Activated CD8-positive, alpha-beta memory T cell treated with anti-CD3 and anti-CD28 coated beads for 4 hours (primary cell): ENCODE measurements around the gene SLC16A12.

Experiments
- DNase-seq, 2 donors: peaks; one replicate each; pipeline ENCODE4 v3.0.0-alpha.2; 2020; ENCODE audit warnings: low read depth in 2 of 2

Gene SLC16A12, protein sequence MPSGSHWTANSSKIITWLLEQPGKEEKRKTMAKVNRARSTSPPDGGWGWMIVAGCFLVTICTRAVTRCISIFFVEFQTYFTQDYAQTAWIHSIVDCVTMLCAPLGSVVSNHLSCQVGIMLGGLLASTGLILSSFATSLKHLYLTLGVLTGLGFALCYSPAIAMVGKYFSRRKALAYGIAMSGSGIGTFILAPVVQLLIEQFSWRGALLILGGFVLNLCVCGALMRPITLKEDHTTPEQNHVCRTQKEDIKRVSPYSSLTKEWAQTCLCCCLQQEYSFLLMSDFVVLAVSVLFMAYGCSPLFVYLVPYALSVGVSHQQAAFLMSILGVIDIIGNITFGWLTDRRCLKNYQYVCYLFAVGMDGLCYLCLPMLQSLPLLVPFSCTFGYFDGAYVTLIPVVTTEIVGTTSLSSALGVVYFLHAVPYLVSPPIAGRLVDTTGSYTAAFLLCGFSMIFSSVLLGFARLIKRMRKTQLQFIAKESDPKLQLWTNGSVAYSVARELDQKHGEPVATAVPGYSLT

DNA sequence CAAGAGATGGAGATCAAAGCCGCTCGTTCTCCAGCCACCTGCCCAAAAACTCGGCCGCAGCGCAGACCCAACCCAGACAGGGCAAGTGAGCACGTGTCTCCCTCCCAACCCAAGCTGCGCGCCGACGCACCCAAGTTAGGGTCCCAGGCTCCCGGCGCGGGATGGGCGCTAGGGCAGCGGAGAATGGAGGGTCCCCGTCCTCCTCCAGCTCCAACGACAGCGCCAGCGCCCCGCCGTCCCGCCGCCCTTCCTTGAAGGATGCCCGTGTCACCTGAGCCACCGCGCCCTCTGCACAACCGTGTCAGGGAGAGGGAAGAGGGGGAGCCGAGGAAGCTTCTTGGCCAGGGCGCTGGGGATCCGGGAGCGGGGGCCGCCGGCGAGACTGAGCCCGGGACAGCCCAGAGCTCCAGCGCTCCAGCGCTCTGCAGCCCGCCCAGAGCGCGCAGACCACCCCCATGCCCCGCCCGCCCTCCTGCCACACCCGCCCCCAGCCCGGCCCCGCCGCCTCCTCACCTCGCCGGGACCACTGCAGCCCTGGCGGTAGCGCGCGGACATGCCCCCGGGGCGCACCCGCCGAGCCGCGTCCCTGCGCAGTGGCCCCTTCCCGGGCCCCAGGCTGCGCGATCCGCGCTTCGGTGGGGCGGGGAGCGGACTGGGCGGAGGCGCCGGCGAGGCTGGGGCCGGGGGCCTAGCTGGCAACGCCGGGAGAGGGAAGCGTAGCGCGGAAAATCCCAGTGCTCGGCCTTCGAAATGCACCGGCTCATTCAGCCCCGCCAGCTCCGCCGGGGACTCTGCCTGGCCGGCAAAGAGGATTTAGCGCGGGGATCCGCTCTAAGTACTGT lies at the start of gene SLC16A12:
TSS of gene SLC16A12 (minus strand) at position 424 of the 842 bp plus-strand sequence. CDS start 73,016 bp downstream, outside the sequence.
- DNase-seq = no peak

DNA sequence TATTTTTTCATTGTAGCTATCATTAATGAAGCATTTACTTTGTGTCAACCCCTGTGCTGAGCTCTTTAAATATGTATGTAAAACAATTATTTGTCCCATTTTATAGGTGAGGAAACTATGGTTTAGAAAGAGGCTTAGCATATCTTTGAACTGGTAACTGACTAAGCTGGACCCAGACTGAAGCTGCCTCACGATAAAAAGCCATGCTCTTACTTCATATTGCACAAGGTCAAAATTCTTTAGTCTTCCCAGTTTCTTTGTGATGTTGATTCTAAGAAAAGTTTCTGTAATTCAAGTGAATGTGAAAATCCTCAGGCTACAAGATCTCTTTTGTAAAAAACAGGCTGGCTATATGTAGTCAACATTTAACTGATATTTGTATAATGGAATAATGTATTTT lies 46.6 kb upstream of the SLC16A12 start:
- DNase-seq = no peak

DNA sequence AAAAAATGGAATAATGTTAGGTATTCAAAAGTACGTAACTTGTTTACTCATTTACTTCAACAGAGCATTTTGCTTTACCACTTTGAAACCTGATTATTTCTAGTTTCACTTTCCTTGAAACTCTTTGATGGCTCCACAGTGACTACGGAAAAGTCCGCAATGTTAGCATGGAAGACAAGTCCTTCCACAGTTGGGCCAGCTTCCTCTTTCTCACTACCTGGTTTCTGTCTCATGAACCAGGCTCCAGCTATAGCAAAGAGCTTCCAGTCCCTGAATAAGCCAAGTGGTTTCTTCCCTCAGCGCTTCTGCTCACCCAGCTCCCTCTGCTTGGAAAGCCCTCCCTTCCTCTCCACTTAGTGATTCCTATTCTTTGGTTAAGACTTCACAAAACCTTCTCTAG lies 44.8 kb upstream of the SLC16A12 start:
- DNase-seq = no peak

DNA sequence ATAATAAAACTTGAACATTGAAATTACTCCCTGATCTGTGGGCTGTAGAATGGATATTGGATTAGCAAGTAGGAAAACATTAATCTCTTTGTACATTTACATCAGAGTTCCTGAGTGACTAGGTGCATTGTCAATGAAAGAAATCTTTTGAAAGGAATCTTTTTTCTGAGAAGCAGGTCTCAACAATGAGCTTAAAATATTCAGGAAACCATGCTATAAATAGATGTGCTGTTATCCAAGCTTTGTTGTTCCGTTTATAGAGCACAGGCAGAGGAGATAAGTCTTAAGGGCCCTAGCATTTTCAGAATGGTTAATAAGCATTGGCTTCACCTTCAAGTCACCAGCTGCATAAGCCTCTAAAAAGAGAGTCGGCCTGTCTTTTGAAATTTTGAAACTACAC lies 41.3 kb upstream of the SLC16A12 start:
- no peak for DNase-seq

DNA sequence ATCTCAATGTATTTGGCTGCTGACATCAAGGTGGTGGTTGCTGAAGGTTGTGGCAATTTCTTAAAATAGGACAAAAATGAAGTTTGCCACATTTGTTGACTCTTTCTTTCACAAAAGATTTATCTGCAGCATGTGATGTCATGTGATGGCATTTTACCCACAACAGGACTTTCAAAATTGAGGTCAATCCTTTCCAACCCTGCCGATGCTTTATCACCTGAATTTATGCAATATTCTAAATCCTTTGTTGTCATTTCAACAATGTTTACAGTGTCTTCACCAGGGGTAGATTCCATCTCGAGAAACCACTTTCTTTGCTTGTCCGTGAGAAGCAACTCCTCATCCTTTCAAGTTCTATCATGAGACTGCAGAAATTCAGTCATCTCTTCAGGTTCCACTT lies 40.6 kb upstream of the SLC16A12 start:
- DNase-seq = no peak

DNA sequence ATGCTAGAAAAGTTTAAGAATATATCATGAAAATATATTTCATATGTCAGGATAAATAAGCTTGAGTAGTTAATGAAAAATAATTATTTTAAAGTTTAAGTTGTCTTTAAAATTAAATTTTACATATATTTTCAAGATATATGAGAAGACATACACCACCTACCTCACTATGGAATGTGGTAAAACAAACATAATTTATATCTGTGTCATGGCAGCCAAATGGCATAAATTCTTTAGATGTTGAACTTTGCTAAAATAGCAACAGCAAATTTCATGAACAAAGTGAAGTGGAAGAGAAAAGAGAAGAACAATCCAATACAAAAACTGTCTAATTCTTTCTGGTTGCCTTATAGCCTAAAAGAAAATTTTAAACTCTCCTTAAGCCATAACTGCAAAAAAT lies 39.6 kb upstream of the SLC16A12 start:
- DNase-seq = no peak

DNA sequence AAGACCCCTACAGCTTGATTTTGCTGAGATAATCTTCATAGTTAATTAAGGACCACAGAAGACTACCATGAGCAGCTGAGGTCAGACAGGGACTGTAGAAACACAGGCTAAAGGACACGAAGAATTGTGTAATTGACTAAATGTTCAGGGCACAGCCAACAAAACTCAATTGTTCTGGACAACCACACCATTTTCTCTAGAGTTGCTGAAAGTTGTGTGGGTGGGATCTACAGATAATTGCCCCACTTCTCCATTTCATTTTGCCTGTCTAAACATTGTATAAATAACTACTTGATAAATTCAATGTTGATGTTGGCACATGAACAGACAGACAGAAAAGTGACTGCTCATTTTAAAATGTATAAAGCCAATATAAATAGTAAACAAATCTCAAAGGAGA lies 39.0 kb upstream of the SLC16A12 start:
- DNase-seq = no peak

DNA sequence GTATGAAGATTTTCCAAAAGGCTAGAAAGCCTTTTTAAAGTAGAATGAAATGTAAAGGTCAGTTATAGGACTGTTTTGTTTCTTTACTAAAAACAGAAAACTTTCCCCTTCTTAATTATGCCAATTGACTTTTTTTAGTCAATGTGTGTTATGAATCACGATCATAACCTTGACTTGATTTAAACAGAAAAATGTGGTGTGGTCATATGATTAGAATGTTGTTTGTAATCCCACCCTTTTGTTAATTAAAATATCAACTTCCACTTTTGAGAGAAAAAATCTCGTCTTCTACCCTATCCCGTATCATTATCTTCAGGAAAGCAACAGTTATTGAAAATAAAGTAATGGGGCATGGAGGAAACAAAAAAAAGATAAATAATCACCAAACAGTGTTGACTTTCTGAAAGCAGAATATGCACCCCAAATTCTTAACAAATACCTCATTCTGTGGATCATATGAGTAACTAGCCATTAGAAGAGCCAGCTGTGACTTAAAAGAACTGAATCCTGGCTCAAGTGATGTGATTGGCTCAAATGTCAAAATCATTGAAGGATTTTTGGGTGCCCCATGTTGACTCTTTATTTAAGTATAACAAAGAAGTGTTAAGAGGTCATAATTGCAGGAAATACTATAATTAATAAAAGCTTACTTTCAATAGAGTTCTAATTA lies 32.3 kb upstream of the SLC16A12 start:
- DNase-seq = no peak

DNA sequence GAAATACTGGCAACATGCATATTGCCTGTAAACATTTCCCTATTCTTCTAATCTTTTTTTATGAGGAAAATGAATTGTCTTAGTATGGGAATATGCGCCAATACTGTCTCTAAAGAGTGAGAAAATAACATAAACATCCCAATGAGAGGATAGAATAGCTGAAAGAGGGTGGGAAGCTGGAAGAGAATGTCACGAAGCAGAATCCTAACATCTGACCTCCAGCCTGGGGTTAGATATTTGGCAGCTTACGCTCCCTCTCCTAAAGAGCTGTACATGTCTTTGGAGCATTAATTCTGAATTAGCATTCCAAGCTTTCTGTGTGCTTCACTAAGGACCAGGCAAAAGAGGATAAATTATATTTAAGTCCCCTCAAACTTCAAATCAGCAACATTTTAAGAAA lies 31.6 kb upstream of the SLC16A12 start:
- no peak for DNase-seq

DNA sequence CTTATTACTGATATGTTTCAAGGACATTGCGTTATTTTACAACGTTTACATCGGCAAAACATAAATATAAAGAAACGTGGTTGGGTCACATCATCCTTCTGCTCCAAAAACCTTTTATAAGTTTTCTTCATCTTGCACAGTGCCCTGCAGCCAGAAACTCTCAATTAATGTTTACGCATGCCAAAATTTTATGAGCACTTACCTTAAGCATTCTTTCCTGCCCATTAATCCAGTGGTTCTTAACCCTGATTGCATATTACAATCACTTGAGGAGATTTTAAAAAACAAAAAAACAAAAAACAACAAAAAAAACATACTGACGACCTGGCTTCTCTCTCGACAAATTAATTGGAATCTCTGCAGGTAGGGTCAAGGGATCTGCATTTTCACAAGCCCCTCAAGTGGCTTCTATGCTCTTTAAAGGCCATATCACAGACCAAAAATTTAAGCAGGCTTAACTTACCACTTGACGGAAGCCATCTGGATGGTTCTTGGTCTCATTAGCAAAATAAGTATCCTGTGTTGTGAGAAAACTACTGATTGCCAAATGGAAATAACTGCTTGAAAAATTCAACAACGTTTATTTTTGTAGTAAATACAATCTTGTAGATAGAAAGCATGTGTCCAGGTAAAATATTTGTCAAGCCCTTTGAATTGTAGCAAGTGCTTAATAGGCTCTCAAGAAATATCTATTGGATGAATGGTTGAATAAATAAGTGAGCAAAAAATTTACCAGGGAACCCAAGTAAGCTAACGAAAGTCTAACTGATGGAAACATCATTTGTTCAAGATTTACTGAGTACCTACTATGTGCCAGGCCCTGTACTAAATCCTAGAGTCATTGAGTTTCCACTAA lies 30.9 kb upstream of the SLC16A12 start:
- no peak for DNase-seq

DNA sequence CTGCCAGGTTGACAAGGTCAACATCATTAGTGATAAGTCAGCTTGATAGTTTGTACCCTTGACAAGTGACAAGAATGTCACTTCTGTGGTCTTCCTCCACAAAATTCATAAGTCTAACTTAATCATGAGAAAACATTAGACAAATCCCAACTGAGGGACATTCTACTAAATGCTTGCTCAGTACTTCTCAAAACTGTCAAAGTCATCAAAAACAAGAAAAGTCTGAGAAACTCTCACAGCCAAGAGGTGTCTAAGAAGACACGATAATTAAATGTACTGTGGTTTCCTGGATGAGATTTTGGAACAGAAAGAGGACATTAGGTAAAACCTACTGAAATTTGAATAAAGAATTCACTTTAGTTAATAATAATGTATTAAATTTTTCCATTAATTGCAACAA lies 29.8 kb upstream of the SLC16A12 start:
- no peak for DNase-seq

DNA sequence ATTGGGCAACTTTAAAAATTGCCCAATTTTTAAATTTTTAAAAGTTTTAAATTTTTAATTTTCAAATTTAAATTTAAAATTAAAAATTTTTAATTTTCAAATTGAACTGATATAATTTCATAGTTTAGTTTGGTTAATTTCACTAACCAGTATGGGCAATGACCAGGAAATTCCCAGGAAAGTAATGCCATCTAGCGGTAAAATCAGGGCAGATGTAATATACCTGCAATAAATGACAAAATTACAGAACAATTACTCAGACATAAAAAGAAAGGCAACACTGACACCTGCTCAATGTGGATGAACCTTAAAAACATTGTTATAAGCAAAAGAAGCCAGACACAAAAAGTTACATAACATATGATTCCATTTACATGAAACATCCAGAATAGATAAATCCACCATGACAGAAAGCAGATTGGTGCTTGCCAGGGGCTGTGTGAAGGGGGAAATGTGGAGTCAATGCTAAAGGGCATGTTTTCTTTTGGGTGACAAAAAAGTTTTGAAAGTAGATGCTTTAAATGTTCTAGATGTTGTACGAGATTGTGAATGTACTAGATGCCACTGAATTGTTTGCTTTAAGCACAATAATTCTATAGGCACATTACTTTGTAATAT lies 28.6 kb upstream of the SLC16A12 start:
- no peak for DNase-seq

DNA sequence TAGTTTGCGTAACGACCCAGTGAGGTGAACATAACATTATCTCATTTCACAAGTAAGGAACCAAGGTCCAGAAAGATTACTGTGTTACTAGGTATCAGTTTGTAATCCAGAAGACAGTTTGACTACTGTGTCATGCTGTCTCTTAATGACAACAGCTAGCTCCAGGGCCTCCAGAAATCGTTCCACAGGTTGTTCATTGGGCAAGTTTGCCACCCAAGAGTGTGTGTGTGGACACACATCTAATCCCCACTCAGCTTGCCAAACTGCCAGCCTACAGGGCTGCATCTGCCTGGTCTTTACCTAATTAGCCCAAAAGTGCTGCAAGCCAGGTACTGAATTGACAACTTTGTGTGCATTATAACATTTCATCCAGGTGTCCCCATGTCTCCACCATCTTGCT lies 27.9 kb upstream of the SLC16A12 start:
- DNase-seq = no peak

DNA sequence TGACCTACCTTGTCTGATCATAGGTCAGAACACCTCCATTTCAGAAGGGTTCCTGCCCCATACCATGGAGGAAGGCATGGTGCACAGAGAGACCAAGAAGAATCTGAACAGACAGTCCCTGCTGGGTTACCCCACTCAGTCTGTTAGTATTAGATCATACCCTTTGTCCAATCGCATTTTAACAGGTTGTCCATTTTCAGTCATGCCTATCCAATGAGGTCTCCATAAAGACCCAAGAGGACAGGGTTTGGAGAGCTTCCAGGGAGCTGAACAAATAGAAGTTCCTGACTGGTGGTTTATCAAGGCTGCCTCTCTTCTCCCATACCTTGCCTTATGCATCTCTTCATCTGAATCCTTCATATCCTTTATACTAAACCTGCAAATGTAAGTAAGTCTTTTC lies 21.2 kb upstream of the SLC16A12 start:
- DNase-seq = no peak

DNA sequence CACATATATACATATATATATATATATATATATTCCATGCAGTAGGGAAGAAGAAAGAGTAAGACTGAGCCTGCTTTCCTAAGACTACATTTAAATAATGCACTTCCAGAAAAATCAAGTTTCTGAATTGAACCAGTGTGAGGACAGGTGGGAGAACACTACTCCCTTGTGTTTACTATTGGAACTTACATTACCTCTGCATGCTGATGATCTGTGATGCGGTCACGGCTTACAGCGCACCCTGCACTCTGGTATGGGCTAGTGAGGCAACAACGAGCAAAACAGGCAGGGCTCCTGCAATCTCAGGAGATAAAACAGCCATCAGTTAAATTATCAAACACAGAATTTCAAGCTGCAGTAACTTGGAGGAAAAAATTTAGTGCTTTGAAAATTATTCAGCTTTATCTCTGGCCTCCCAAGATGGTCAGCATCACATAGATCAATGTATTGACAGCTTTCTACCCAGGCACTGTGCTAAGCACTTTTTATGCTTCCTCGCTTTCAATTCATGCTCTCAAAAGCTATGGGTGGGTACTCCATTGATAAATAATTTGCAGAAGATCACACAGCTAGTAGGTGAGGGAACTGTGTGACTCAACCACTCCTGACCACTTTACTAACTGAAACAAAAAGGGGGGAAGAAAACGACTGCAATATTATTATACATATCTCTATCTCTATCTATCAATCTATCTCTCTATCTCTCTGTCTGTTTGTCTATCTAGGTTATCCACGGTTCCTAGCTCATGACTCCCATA lies 20.5 kb upstream of the SLC16A12 start:
- DNase-seq = no peak

DNA sequence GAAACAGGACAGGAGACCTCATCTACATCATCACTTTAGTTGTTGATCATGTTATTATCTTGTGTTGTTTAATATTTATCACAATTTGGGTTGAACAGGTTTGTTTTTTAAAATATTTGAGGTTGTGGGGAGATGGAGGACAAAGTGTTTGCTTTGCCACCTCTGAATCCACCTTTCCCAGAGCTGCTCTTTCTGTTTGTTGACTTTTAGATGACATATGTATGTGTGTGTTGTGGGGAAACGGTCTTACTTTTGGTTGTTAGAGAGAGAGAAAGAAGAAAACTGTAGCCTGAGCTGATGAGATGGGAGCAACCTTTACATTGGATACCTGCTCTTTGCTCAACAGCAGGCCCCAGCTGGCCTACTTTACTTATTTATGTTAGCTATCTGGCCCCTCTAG lies 19.0 kb upstream of the SLC16A12 start:
- no peak for DNase-seq

DNA sequence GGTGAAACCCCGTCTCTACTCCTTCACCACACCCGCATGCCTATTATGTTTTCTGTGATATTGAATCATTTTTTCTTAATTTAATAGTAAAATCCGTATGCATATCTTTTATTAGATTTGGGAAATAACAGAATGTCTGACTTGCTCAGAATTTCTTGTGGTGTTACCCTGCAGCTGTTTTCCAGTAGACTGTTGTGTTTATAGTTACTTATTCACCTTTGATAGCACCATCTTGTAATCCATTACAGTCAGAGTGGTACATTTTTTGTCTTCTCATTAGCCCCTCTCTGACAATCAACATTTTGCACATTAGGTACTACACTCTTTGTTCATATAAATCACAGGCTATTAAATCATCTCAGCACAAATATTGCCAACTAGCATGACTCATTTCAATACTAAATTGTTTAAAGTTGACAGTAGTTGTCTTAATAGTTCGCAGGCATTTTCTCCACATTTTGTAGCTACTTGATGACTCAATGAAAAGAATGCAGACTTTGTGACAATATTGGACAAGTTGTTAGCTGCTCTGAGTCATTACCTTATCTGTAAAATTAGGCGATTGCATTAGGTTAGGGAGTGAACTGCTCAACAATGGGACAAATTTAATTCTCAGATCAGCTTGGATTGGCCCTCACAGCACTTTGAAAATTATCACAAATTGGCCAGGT lies 17.8 kb upstream of the SLC16A12 start:
- DNase-seq = no peak

DNA sequence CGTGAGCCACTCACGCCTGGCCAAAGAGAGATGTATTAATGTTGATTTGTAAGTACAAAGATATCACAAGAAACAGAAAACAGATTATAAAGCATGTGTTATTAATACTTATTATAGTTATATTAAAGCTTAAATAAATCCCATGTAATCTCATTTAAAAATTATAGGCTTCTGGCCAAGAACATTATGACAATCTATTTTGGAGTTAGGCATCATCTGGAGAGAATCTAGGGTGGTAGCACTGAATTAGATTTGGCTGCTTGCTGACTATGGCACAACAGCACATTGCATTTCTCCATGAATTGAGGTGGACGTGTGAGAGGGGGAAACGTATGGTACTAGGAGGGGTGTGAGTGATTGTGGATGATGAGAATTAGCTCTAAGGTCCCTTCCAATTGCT lies 16.8 kb upstream of the SLC16A12 start:
- DNase-seq = no peak

DNA sequence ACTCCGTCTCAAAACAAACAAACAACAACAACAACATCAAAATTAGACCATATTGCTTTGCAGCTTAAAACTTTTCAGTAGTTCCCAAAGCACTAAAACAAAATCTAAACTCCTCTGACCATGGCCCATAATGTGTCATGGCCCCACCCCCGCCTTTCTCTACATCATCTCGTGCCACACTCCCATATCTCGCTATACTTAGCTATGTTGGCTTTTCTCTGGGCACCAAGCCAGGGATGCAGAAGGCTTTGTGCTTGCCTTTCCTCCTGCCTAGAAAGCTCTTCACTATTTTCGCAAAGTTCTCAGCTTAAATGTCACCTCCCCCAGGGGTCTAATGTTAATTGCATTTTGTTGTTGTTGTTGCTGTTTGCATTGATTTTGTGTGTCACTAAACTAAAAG lies 15.1 kb upstream of the SLC16A12 start:
- DNase-seq = no peak

DNA sequence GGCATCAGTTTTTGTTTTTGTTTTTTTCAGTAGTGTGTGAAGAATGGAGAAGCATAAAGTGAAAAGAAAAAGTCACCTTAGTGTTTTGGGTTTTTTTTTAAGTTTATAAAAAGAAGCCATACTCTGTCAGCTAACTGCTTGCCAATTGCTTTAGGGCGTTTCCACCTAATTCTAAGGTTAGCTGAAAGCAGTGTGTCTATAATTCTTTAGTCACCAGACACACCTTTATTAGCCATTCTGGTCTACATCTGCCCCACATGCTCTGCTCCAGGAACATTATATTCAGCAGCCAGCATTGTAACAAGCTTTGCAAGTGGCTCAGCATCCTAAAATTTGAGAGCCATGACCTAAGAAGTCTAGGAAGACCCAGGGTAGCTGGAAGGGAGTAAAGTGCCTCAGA lies 14.1 kb upstream of the SLC16A12 start:
- no peak for DNase-seq
